Measurements from ENCODE around the gene MINDY4.
A peak's percentile ranks its signal among the peaks of the same experiment; 100 is the strongest.
"Not testable (repeated sequence)": the region's sequence is repeated elsewhere in the genome, so short reads cannot be mapped to it uniquely, and the experiment has no call there.

The MINDY4 gene

GRCh38 chr7:30805081-30805691, 34.0 kb downstream of the MINDY4 start:
- DNase-seq, result no peak

GRCh38 chr7:30805931-30806330, 34.7 kb downstream of the MINDY4 start:
- no peak for DNase-seq

- not testable (repeated sequence) for DNase-seq
Observed at GRCh38 chr7:30807477-30807876, 36.3 kb downstream of the MINDY4 start.

- not testable (repeated sequence) for DNase-seq
Observed at GRCh38 chr7:30807941-30808340, 36.7 kb downstream of the MINDY4 start.

GRCh38 chr7:30810986-30811385, 39.8 kb downstream of the MINDY4 start:
- no peak for DNase-seq

- no peak for DNase-seq
Observed at GRCh38 chr7:30812676-30813075, 41.5 kb downstream of the MINDY4 start.

GRCh38 chr7:30813466-30813865, 42.2 kb downstream of the MINDY4 start:
- no peak for DNase-seq

GRCh38 chr7:30814700-30815387, 43.6 kb downstream of the MINDY4 start:
- no peak for DNase-seq

GRCh38 chr7:30815388-30815854, 44.2 kb downstream of the MINDY4 start:
- no peak for DNase-seq

GRCh38 chr7:30815951-30816644, 44.9 kb downstream of the MINDY4 start:
- DNase-seq, result peak; percentile 78

- no peak for DNase-seq
Observed at GRCh38 chr7:30816645-30817370, 45.6 kb downstream of the MINDY4 start.

- DNase-seq, result no peak
Observed at GRCh38 chr7:30817371-30817767, 46.2 kb downstream of the MINDY4 start.

GRCh38 chr7:30824821-30825720, 53.9 kb downstream of the MINDY4 start:
- no peak for DNase-seq

GRCh38 chr7:30826181-30826580, 55.0 kb downstream of the MINDY4 start:
- DNase-seq, result no peak

GRCh38 chr7:30828591-30828990, 57.4 kb downstream of the MINDY4 start:
- DNase-seq, result no peak

- DNase-seq, result no peak
Observed at GRCh38 chr7:30829471-30829870, 58.3 kb downstream of the MINDY4 start.

- no peak for DNase-seq
Observed at GRCh38 chr7:30831227-30831626, 60.0 kb downstream of the MINDY4 start.

GRCh38 chr7:30831936-30832335, 60.7 kb downstream of the MINDY4 start:
- DNase-seq, result no peak

GRCh38 chr7:30834017-30834674, 62.9 kb downstream of the MINDY4 start:
- DNase-seq, result not testable (repeated sequence)

- DNase-seq, result no peak
Observed at GRCh38 chr7:30835396-30835915, 64.2 kb downstream of the MINDY4 start.

GRCh38 chr7:30836991-30837390, 65.8 kb downstream of the MINDY4 start:
- no peak for DNase-seq

All from NCI-H82 (cell line).